Astrocyte (in vitro differentiated cells and primary cell): ENCODE results near the gene FBXL7. TPM values are rescaled to one million over a fixed set of nuclear protein-coding genes. Genes with fewer than 3 reads are reported as not detected.

Source experiments
- DNase-seq: peaks from one replicate; pipeline ENCODE4 v3.0.0-alpha.2; 2010; ENCODE audit warnings: low read depth
- FAIRE-seq: peaks from 2 replicates; lab custom pipeline; 2011; peaks lifted over from hg19 to GRCh38; lab: Jason Lieb, UNC
- H2AFZ ChIP-seq: 2 replicates; pipeline ENCODE4 v1.6.0; 2012; ENCODE audit warnings: low read depth, low read length, inconsistent platforms
- H3K27ac ChIP-seq: 2 replicates; pipeline ENCODE4 v1.5.1; 2011; ENCODE audit warnings: low read depth, low read length, inconsistent platforms
- H3K27me3 ChIP-seq: 2 replicates; pipeline ENCODE4 v1.6.0; 2011; ENCODE audit warnings: low read length, inconsistent platforms; ENCODE audit not compliant: insufficient read depth
- H3K36me3 ChIP-seq: 2 replicates; pipeline ENCODE4 v1.5.1; 2011; ENCODE audit warnings: low read length, inconsistent platforms; ENCODE audit not compliant: insufficient read depth
- H3K4me1 ChIP-seq: 2 replicates; pipeline ENCODE4 v1.5.1; 2011; ENCODE audit warnings: low read length, inconsistent platforms; ENCODE audit not compliant: insufficient read depth
- H3K4me2 ChIP-seq: 2 replicates; pipeline ENCODE4 v1.6.0; 2012; ENCODE audit warnings: low read length, inconsistent platforms
- H3K4me3 ChIP-seq: 2 replicates; pipeline ENCODE4 v1.5.1; 2011; ENCODE audit warnings: low read depth, mild to moderate bottlenecking, low read length, inconsistent platforms; ENCODE audit not compliant: insufficient read depth
- H3K79me2 ChIP-seq: 2 replicates; pipeline ENCODE4 v1.6.0; 2012; ENCODE audit warnings: mild to moderate bottlenecking, low read length, inconsistent platforms; ENCODE audit not compliant: insufficient read depth
- H3K9ac ChIP-seq: 2 replicates; pipeline ENCODE4 v1.6.0; 2012; ENCODE audit warnings: mild to moderate bottlenecking, low read length, inconsistent platforms
- H3K9me3 ChIP-seq: 2 replicates; pipeline ENCODE4 v1.5.1; 2012; ENCODE audit warnings: low read depth, mild to moderate bottlenecking, low read length, inconsistent platforms; ENCODE audit not compliant: insufficient read depth
- H4K20me1 ChIP-seq: 2 replicates; pipeline ENCODE4 v1.6.0; 2012; ENCODE audit warnings: low read length, inconsistent platforms; ENCODE audit not compliant: insufficient read depth
- H3K27ac Mint-ChIP-seq: one replicate; pipeline ENCODE4 v1.8.0; 2021; ENCODE audit warnings: mild to moderate bottlenecking, mixed read lengths; ENCODE audit not compliant: unreplicated experiment
- H3K27me3 Mint-ChIP-seq: one replicate; pipeline ENCODE4 v1.8.0; 2021; ENCODE audit warnings: low read depth, mixed read lengths; ENCODE audit not compliant: unreplicated experiment
- H3K36me3 Mint-ChIP-seq: one replicate; pipeline ENCODE4 v1.8.0; 2021; ENCODE audit warnings: low read depth, mixed read lengths; ENCODE audit not compliant: unreplicated experiment
- H3K4me1 Mint-ChIP-seq: one replicate; pipeline ENCODE4 v1.8.0; 2021; ENCODE audit warnings: low read depth, mixed read lengths; ENCODE audit not compliant: unreplicated experiment
- H3K4me3 Mint-ChIP-seq: one replicate; pipeline ENCODE4 v1.8.0; 2021; ENCODE audit warnings: mild to moderate bottlenecking, moderate library complexity, mixed read lengths; ENCODE audit not compliant: unreplicated experiment
- H3K9me3 Mint-ChIP-seq: one replicate; pipeline ENCODE4 v1.8.0; 2021; ENCODE audit warnings: mild to moderate bottlenecking, mixed read lengths; ENCODE audit not compliant: unreplicated experiment
- EZH2 ChIP-seq: IDR thresholded peaks from 2 replicates; pipeline ENCODE4 v1.6.1; 2012; ENCODE audit warnings: mild to moderate bottlenecking, low read length, inconsistent platforms; ENCODE audit not compliant: insufficient read depth
- total RNA-seq: library from RNA; stranded (reverse); gene quantifications from 2 replicates; pipeline ENCODE4 v1.2.1, GENCODE V29; 2021
- TF ChIP-seq, protein P1 (sequence below): IDR thresholded peaks from 2 replicates; pipeline ENCODE4 v1.5.1; 2011; ENCODE audit warnings: low read depth, mild to moderate bottlenecking, inconsistent platforms, low read length, moderate library complexity; ENCODE audit not compliant: insufficient read depth

Gene FBXL7
- total RNA-seq, 1 donor from 2014 or later = 21.0 TPM

GRCh38 chr5:15691521-15691920 is 191.5 kb downstream of the FBXL7 start:
- H3K4me1 Mint-ChIP-seq = peaks cover 50% of the 10 kb centered on the region
- H3K9me3 ChIP-seq = no peaks in the 10 kb centered on the region
- no peak overlapping the region for H3K9ac ChIP-seq
- TF ChIP-seq, protein P1, sequence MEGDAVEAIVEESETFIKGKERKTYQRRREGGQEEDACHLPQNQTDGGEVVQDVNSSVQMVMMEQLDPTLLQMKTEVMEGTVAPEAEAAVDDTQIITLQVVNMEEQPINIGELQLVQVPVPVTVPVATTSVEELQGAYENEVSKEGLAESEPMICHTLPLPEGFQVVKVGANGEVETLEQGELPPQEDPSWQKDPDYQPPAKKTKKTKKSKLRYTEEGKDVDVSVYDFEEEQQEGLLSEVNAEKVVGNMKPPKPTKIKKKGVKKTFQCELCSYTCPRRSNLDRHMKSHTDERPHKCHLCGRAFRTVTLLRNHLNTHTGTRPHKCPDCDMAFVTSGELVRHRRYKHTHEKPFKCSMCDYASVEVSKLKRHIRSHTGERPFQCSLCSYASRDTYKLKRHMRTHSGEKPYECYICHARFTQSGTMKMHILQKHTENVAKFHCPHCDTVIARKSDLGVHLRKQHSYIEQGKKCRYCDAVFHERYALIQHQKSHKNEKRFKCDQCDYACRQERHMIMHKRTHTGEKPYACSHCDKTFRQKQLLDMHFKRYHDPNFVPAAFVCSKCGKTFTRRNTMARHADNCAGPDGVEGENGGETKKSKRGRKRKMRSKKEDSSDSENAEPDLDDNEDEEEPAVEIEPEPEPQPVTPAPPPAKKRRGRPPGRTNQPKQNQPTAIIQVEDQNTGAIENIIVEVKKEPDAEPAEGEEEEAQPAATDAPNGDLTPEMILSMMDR = no peak
- TF ChIP-seq EZH2 = no peak
- H4K20me1 ChIP-seq = peaks cover 22% of the 10 kb centered on the region
- H3K4me3 Mint-ChIP-seq = no peak overlapping the region
- H3K27me3 ChIP-seq = no peaks in the 10 kb centered on the region
- peaks cover 19% of the 10 kb centered on the region for H3K4me1 ChIP-seq
- peaks cover 3% of the 10 kb centered on the region for H3K9me3 Mint-ChIP-seq
- no peak overlapping the region for H2AFZ ChIP-seq
- H3K27me3 Mint-ChIP-seq = no peaks in the 10 kb centered on the region
- H3K27ac ChIP-seq = no peak overlapping the region
- peak overlapping the region; percentile 93 for H3K27ac Mint-ChIP-seq
- DNase-seq (no peak), FAIRE-seq (no peak)
- no peak overlapping the region for H3K4me3 ChIP-seq
- peaks cover 20% of the 10 kb centered on the region for H3K79me2 ChIP-seq
- peaks cover 9% of the 10 kb centered on the region for H3K36me3 Mint-ChIP-seq
- no peak overlapping the region for H3K4me2 ChIP-seq
- no peaks in the 10 kb centered on the region for H3K36me3 ChIP-seq

- H3K9me3 ChIP-seq = no peaks in the 10 kb centered on the region
- H3K27ac ChIP-seq = no peak overlapping the region
- H3K9ac ChIP-seq = no peak overlapping the region
- no peak for TF ChIP-seq EZH2
- TF ChIP-seq, protein P1 = no peak
- no peaks in the 10 kb centered on the region for H3K27me3 ChIP-seq
- peaks cover 50% of the 10 kb centered on the region for H3K4me1 Mint-ChIP-seq
- H3K4me1 ChIP-seq = peaks cover 19% of the 10 kb centered on the region
- H3K79me2 ChIP-seq = peaks cover 20% of the 10 kb centered on the region
- no peaks in the 10 kb centered on the region for H3K27me3 Mint-ChIP-seq
- H2AFZ ChIP-seq = no peak overlapping the region
- DNase-seq (peak; percentile 72), FAIRE-seq (no peak)
- H3K27ac Mint-ChIP-seq = peak overlapping the region; percentile 93
- peaks cover 17% of the 10 kb centered on the region for H4K20me1 ChIP-seq
- H3K9me3 Mint-ChIP-seq = peaks cover 3% of the 10 kb centered on the region
- H3K36me3 Mint-ChIP-seq = peaks cover 11% of the 10 kb centered on the region
- no peaks in the 10 kb centered on the region for H3K36me3 ChIP-seq
- H3K4me2 ChIP-seq = no peak overlapping the region
- no peak overlapping the region for H3K4me3 Mint-ChIP-seq
- H3K4me3 ChIP-seq = no peak overlapping the region
Measured at GRCh38 chr5:15692706-15693381, 192.9 kb downstream of the FBXL7 start.

DNA sequence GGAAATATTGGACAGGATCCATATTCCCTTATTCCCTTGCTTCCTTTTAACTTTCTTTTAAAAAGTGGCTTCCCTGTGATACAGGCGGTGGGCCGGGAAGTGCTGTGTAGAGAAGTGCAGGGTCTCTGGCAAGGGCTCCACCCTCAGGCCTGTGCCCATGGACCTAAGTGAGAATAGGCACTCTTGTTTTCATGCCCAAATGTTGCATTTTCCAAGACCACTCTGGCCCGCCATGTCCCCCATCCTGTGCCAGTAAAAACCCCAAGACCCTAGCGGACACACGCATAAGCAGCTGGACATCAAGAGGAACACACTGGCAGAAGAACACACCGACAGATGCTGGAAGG is 193.4 kb downstream of the FBXL7 start:
- Mint-ChIP-seq H3K9me3 (peaks cover 3% of the 10 kb centered on the region), H3K36me3 (peaks cover 11% of the 10 kb centered on the region), H3K4me1 (peaks cover 50% of the 10 kb centered on the region), H3K27me3 (no peaks in the 10 kb centered on the region), H3K4me3 (no peak overlapping the region), H3K27ac (no peak overlapping the region)
- Histone ChIP-seq H3K36me3 (no peaks in the 10 kb centered on the region), H3K9ac (no peak overlapping the region), H3K79me2 (peaks cover 20% of the 10 kb centered on the region), H3K4me2 (no peak overlapping the region), H3K4me1 (peaks cover 19% of the 10 kb centered on the region), H3K4me3 (no peak overlapping the region), H2AFZ (no peak overlapping the region), H4K20me1 (peaks cover 16% of the 10 kb centered on the region), H3K9me3 (no peaks in the 10 kb centered on the region), H3K27me3 (no peaks in the 10 kb centered on the region), H3K27ac (no peak overlapping the region)
- no peak for FAIRE-seq
- DNase-seq = no peak
- TF ChIP-seq, protein P1 = no peak
- TF ChIP-seq EZH2 = no peak
